B cell (primary cell): ENCODE measurements around the gene SEPTIN7. TPM values are rescaled to one million over a fixed set of nuclear protein-coding genes. Genes with fewer than 3 reads are reported as not detected.

Experiments used
- ATAC-seq: fragments of 200-7000 bp; cut with Tn5 transposase; one replicate; pipeline ENCODE4 v1.10.0; 2021; ENCODE audit warnings: low read depth, mild to moderate bottlenecking, moderate number of reproducible peaks, moderate library complexity
- CTCF ChIA-PET: fragments of 350-600 bp; sonication (Branson Sonifier 250); formaldehyde crosslinking; loops from one replicate; lab custom pipeline; 2021; ENCODE audit warnings: antibody characterized with exemption, inconsistent platforms; lab: Charles Lee
- POLR2A ChIA-PET: fragments of 350-600 bp; sonication (Branson Sonifier 250); formaldehyde crosslinking; loops from one replicate; lab custom pipeline; 2021; ENCODE audit warnings: antibody characterized with exemption; lab: Charles Lee
- DNase-seq: peaks from one replicate; pipeline ENCODE4 v3.0.0; 2013
- H2AFZ ChIP-seq: 2 replicates; pipeline ENCODE4 v1.6.1; 2012; ENCODE audit warnings: mild to moderate bottlenecking, low read depth, low read length; ENCODE audit not compliant: insufficient read depth, poor library complexity, severe bottlenecking
- H3K27ac ChIP-seq, 2 donors: 1 replicate in 1 of 2; 2 replicates in 1 of 2; pipeline ENCODE4 v1.5.1; 2012 to 2013; ENCODE audit warnings: low read length in 2 of 2, mild to moderate bottlenecking in 2 of 2, moderate library complexity in 1 of 2
- H3K27me3 ChIP-seq, 4 experiments: fragments of 200-600 bp in 1 of 4; sonication (generic) in 1 of 4; replicated peaks in 1 of 4; 1 replicate in 2 of 4; 2 replicates in 2 of 4; pipeline versions ENCODE4 v1.6.1 to v1.7.0; 2013 to 2016; ENCODE audit warnings: low read length in 3 of 4, mild to moderate bottlenecking in 2 of 4, mixed read lengths in 1 of 4, moderate library complexity in 1 of 4; ENCODE audit not compliant: insufficient read depth in 4 of 4, control insufficient read depth in 3 of 4; ENCODE audit errors: control extremely low read depth in 1 of 4
- H3K36me3 ChIP-seq, 2 experiments: replicated peaks in 1 of 2; 1 replicate in 1 of 2; 2 replicates in 1 of 2; pipeline versions ENCODE4 v1.6.1 to v1.7.1; 2013; ENCODE audit warnings: low read length in 1 of 2; ENCODE audit not compliant: insufficient read depth in 2 of 2, control insufficient read depth in 1 of 2; ENCODE audit errors: control extremely low read depth in 1 of 2, extremely low read depth in 1 of 2
- H3K4me1 ChIP-seq, 2 donors: fragments of 200-600 bp in 1 of 2; sonication (generic) in 1 of 2; 1 replicate in 1 of 2; 2 replicates in 1 of 2; pipeline versions ENCODE4 v1.5.1 to v1.6.1; 2013 to 2017; ENCODE audit warnings: low read length in 2 of 2; ENCODE audit not compliant: control insufficient read depth in 2 of 2, insufficient read depth in 2 of 2
- H3K4me2 ChIP-seq: replicated peaks from 2 replicates; pipeline ENCODE3; 2012; ENCODE audit warnings: mild to moderate bottlenecking, low read depth, low read length; ENCODE audit not compliant: poor library complexity, severe bottlenecking
- H3K4me3 ChIP-seq, 5 experiments: fragments of 200-600 bp in 1 of 5; sonication (generic) in 1 of 5; 1 replicate in 3 of 5; 2 replicates in 2 of 5; pipeline versions ENCODE4 v1.5.1 to v1.7.0; 2011 to 2016; ENCODE audit warnings: low read length in 4 of 5, mild to moderate bottlenecking in 4 of 5, low read depth in 2 of 5, control low read depth in 1 of 5, moderate library complexity in 1 of 5; ENCODE audit not compliant: insufficient read depth in 1 of 5; ENCODE audit errors: control extremely low read depth in 1 of 5, extremely low read depth in 1 of 5
- H3K79me2 ChIP-seq: fragments of 200-600 bp; sonication (generic); one replicate; pipeline ENCODE4 v1.6.0; 2016; ENCODE audit warnings: low read length; ENCODE audit not compliant: control insufficient read depth, insufficient read depth
- H3K9ac ChIP-seq: fragments of 200-600 bp; sonication (generic); 2 replicates; pipeline ENCODE4 v1.6.1; 2017; ENCODE audit warnings: mild to moderate bottlenecking, low read length, moderate library complexity
- H3K9me3 ChIP-seq, 3 donors: one replicate each; pipeline versions ENCODE4 v1.6.1 to v1.7.1; 2013; ENCODE audit warnings: low read length in 2 of 3; ENCODE audit not compliant: control insufficient read depth in 2 of 3, insufficient read depth in 1 of 3; ENCODE audit errors: control extremely low read depth in 1 of 3
- H4K20me1 ChIP-seq: 2 replicates; pipeline ENCODE4 v1.6.0; 2012; ENCODE audit warnings: mild to moderate bottlenecking, low read length; ENCODE audit not compliant: insufficient read depth, control insufficient read depth, poor library complexity, severe bottlenecking
- H3K27ac Mint-ChIP-seq: one replicate; pipeline ENCODE4 v1.8.0; 2021; ENCODE audit warnings: mixed read lengths
- H3K27me3 Mint-ChIP-seq: one replicate; pipeline ENCODE4 v1.8.0; 2021; ENCODE audit warnings: mixed read lengths
- H3K4me1 Mint-ChIP-seq: one replicate; pipeline ENCODE4 v1.8.0; 2021; ENCODE audit warnings: mixed read lengths
- H3K4me3 Mint-ChIP-seq: one replicate; pipeline ENCODE4 v1.8.0; 2021; ENCODE audit warnings: mixed read lengths
- H3K9me3 Mint-ChIP-seq: one replicate; pipeline ENCODE4 v1.8.0; 2022; ENCODE audit warnings: mixed read lengths; ENCODE audit not compliant: insufficient read depth
- EZH2 ChIP-seq: IDR thresholded peaks from 2 replicates; pipeline ENCODE4 v1.6.1; 2012; ENCODE audit warnings: borderline replicate concordance, low read depth, mild to moderate bottlenecking, moderate library complexity, low read length; ENCODE audit not compliant: insufficient read depth, poor library complexity, severe bottlenecking
- WGBS: methylation state at CpG from one replicate; pipeline ENCODE4 v1.1.5; 2013; ENCODE audit warnings: missing lambda C conversion rate; ENCODE audit not compliant: insufficient coverage; 5-methylcytosine and 5-hydroxymethylcytosine counted together
- intact Hi-C: fragments of 100-400 bp; cut with micrococcal nuclease; formaldehyde crosslinking; loops from one replicate; pipeline ENCODE4 v1.10.0; 2022
- polyA plus RNA-seq: library from polyadenylated mRNA; depleted of rRNA; stranded (reverse); fragments of >200 nt; gene quantifications from 2 replicates; pipeline ENCODE4 v1.2.3, GENCODE V29; 2012
- total RNA-seq, 2 donors: library from RNA; stranded (reverse); fragments of 120-200 nt in 1 of 2; gene quantifications; 1 replicate in 1 of 2; 2 replicates in 1 of 2; pipeline versions ENCODE4 v1.2.3 to v1.2.4, GENCODE V29; 2013 to 2022
- TF ChIP-seq, protein P1 (sequence below): fragments of 200-600 bp; IDR thresholded peaks from one replicate; pipeline ENCODE4 v1.8.0; 2022; ENCODE audit warnings: antibody characterized with exemption, mild to moderate bottlenecking

SEPTIN7 gene
- total and polyA plus RNA-seq, 2 donors (not counting 1 experiment from before 2014, with no cell fraction given), result 70.0 to 315 TPM

DNA sequence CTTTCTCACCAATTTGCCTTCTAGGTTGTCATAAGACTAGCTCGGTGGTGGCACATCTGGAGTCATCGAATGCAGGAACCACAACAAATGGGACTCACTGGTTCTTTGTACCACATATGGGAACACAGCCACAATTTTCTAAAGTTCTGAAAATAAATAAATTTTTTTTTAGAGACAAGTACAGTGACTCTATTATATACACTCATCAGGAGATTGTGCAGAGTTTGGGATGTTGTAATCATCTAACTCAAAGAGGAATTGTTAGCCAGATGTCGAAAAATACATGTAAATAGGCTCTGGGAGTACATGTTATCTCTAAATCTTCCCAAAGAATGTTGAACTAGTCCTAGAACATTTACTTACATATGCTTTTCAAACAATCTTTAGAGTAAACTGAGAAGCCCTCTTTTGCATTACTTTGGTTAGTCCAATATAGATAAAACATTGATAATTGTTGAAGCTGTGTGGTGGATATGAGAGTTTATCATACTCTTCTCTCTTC is 19.6 kb upstream of the SEPTIN7 start:
- H4K20me1 ChIP-seq, result no peaks in the 10 kb centered on the region
- no peaks in the 10 kb centered on the region for H3K36me3 ChIP-seq
- no peaks in the 10 kb centered on the region for H3K27me3 Mint-ChIP-seq
- no peak overlapping the region for H2AFZ ChIP-seq
- no CpG with 5 or more reads among the region's 3 CpGs for WGBS
- DNase-seq (no peak), ATAC-seq (no peak)
- no peak overlapping the region for H3K4me3 Mint-ChIP-seq
- H3K79me2 ChIP-seq, result no peaks in the 10 kb centered on the region
- CTCF ChIA-PET, result interaction anchor here (0.6 kb wide), 1 partner anchor 108 kb away, joined by 3 read pairs; no protein-coding TSS in a partner anchor
- no peak overlapping the region for H3K9ac ChIP-seq
- no peaks in the 10 kb centered on the region for H3K9me3 ChIP-seq
- no peak overlapping the region for H3K27ac ChIP-seq
- intact Hi-C loops, result no loop called here
- TF ChIP-seq, protein P1, sequence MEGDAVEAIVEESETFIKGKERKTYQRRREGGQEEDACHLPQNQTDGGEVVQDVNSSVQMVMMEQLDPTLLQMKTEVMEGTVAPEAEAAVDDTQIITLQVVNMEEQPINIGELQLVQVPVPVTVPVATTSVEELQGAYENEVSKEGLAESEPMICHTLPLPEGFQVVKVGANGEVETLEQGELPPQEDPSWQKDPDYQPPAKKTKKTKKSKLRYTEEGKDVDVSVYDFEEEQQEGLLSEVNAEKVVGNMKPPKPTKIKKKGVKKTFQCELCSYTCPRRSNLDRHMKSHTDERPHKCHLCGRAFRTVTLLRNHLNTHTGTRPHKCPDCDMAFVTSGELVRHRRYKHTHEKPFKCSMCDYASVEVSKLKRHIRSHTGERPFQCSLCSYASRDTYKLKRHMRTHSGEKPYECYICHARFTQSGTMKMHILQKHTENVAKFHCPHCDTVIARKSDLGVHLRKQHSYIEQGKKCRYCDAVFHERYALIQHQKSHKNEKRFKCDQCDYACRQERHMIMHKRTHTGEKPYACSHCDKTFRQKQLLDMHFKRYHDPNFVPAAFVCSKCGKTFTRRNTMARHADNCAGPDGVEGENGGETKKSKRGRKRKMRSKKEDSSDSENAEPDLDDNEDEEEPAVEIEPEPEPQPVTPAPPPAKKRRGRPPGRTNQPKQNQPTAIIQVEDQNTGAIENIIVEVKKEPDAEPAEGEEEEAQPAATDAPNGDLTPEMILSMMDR, result no peak
- no peak for TF ChIP-seq EZH2
- H3K9me3 Mint-ChIP-seq, result no peaks in the 10 kb centered on the region
- H3K4me2 ChIP-seq, result no peak overlapping the region
- H3K27me3 ChIP-seq, result no peaks in the 10 kb centered on the region
- no peak overlapping the region for H3K4me3 ChIP-seq
- H3K4me1 Mint-ChIP-seq, result peaks cover 5% of the 10 kb centered on the region
- no peak overlapping the region for H3K27ac Mint-ChIP-seq
- POLR2A ChIA-PET, result no interaction called here
- H3K4me1 ChIP-seq, result no peaks in the 10 kb centered on the region

DNA sequence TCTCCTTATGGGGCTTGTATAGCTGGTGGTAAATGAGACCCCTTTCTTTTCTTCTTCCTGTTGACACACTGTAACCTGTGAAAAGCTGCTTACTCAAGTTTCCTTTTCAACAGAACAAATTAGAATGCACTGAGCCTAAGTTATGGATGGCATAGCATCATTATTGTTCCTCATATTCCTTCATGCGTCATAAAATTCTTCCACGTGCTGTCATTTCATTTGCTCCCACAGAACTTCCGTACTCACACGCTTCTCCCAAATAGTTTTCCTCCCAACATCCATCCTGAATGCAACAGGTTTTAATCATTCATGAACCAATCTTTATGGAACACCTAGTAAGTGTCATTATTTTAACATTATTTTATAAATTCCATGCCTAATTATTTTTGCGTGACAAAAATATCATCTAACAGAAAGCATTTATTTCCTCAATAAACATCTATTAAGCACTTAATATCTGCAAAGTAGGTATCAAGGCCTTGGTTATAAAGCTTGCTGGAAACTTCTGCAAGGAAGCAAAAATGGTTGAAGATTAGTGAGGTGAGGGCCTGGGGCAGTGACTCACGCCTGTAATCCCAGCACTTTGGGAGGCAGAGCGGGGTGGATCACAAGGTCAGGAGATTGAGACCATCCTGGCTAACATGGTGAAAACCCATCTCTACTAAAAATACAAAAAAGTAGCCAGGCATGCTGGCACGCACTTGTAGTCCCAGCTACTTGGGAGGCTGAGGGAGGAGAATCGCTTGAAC is 18.9 kb upstream of the SEPTIN7 start:
- no peaks in the 10 kb centered on the region for H3K79me2 ChIP-seq
- no peak overlapping the region for H3K9ac ChIP-seq
- CTCF ChIA-PET, result interaction anchor here (0.6 kb wide), 1 partner anchor 107 kb away, joined by 3 read pairs; no protein-coding TSS in a partner anchor
- WGBS, result 100% methylated on average over 8 of the region's 9 CpGs
- H3K4me1 Mint-ChIP-seq, result peaks cover 5% of the 10 kb centered on the region
- ATAC-seq (no peak), DNase-seq (no peak)
- no peaks in the 10 kb centered on the region for H3K27me3 Mint-ChIP-seq
- intact Hi-C loops, result no loop called here
- H3K36me3 ChIP-seq, result no peaks in the 10 kb centered on the region
- no peak overlapping the region for H3K4me2 ChIP-seq
- no peaks in the 10 kb centered on the region for H4K20me1 ChIP-seq
- no peak overlapping the region for H2AFZ ChIP-seq
- H3K9me3 Mint-ChIP-seq, result no peaks in the 10 kb centered on the region
- H3K27ac Mint-ChIP-seq, result no peak overlapping the region
- TF ChIP-seq EZH2, result no peak
- TF ChIP-seq, protein P1, result no peak
- no peaks in the 10 kb centered on the region for H3K4me1 ChIP-seq
- POLR2A ChIA-PET, result no interaction called here
- no peak overlapping the region for H3K4me3 ChIP-seq
- H3K4me3 Mint-ChIP-seq, result no peak overlapping the region
- no peaks in the 10 kb centered on the region for H3K9me3 ChIP-seq
- H3K27me3 ChIP-seq, result no peaks in the 10 kb centered on the region
- H3K27ac ChIP-seq, result no peak overlapping the region
